ENCODE data around the gene ANKRD33.

ANKRD33 gene

GRCh38 chr12:51898506-51898905 lies 10.6 kb downstream of the ANKRD33 start:
- TF ChIP-seq CTCF (IDR thresholded peaks at IDR 0.05; ENCODE audit: low read depth, low read length): no peak
- no peak overlapping the region for H3K4me3 ChIP-seq (ENCODE audit: low read depth, low read length)

GRCh38 chr12:51898937-51899336 lies 11.0 kb downstream of the ANKRD33 start:
- TF ChIP-seq CTCF (IDR thresholded peaks at IDR 0.05; ENCODE audit: low read depth, low read length): no peak
- no peak overlapping the region for H3K4me3 ChIP-seq (ENCODE audit: low read depth, low read length)

- no peak for TF ChIP-seq CTCF (IDR thresholded peaks at IDR 0.05; ENCODE audit: low read depth, low read length)
- H3K4me3 ChIP-seq (ENCODE audit: low read depth, low read length): no peak overlapping the region
These were observed 12.5 kb downstream of the ANKRD33 start for GRCh38 chr12:51900323-51900889.

- H3K4me3 ChIP-seq (ENCODE audit: low read depth, low read length): no peak overlapping the region
- no peak for TF ChIP-seq CTCF (IDR thresholded peaks at IDR 0.05; ENCODE audit: low read depth, low read length)
These were observed 13.4 kb downstream of the ANKRD33 start for GRCh38 chr12:51901121-51901817.

- no peak for TF ChIP-seq CTCF (IDR thresholded peaks at IDR 0.05; ENCODE audit: low read depth, low read length)
- H3K4me3 ChIP-seq (ENCODE audit: low read depth, low read length): no peak overlapping the region
These were observed 14.0 kb downstream of the ANKRD33 start for GRCh38 chr12:51901881-51902280.

- H3K4me3 ChIP-seq (ENCODE audit: low read depth, low read length): no peak overlapping the region
- no peak for TF ChIP-seq CTCF (IDR thresholded peaks at IDR 0.05; ENCODE audit: low read depth, low read length)
These were observed 17.1 kb downstream of the ANKRD33 start for GRCh38 chr12:51904951-51905470.
